Measurements from ENCODE around the gene ZNF443.
"Not testable (repeated sequence)": the region's sequence is repeated elsewhere in the genome, so short reads cannot be mapped to it uniquely, and the experiment has no call there.

The ZNF443 gene

DNA sequence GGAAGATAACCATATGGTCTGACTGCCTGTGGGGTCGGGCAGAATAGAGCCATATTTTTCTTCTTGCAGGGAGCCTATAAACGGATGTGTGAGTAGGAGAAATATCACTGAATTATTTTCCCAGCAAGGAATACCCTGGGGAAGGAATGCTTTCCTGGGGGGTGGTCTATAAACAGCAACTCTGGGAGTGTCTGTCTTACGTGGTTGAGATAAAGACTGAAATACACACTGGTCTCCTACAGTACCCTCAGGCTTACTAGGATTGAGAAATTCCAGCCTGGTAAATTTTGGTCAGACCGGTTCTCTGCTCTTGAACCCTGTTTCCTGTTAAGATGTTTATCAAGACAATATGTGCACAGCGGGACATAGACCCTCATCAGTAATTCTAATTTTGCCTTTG lies 23.5 kb downstream of the ZNF443 start:
- not testable (repeated sequence) for DNase-seq (ENCODE audit: low spot score)

DNA sequence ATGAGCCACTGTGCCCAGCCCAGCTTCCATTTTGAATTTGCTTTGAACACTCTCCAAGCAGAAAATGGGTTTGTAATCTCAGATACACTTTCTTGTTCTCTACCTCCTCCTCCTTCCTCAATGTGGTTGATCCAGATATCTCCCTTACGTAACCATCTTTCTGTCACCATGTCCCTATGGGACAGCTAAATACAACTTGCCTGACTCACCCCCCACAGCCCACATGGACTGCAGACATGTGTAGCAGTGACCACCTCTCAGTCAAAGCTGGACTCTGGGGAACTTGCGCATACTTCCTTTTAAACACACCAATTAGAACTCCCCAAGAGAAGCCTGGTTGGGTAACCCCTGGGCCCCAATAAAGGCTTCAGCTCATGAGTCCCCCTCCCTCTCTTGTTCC lies 28.9 kb downstream of the ZNF443 start:
- DNase-seq (ENCODE audit: low spot score), result no peak

DNA sequence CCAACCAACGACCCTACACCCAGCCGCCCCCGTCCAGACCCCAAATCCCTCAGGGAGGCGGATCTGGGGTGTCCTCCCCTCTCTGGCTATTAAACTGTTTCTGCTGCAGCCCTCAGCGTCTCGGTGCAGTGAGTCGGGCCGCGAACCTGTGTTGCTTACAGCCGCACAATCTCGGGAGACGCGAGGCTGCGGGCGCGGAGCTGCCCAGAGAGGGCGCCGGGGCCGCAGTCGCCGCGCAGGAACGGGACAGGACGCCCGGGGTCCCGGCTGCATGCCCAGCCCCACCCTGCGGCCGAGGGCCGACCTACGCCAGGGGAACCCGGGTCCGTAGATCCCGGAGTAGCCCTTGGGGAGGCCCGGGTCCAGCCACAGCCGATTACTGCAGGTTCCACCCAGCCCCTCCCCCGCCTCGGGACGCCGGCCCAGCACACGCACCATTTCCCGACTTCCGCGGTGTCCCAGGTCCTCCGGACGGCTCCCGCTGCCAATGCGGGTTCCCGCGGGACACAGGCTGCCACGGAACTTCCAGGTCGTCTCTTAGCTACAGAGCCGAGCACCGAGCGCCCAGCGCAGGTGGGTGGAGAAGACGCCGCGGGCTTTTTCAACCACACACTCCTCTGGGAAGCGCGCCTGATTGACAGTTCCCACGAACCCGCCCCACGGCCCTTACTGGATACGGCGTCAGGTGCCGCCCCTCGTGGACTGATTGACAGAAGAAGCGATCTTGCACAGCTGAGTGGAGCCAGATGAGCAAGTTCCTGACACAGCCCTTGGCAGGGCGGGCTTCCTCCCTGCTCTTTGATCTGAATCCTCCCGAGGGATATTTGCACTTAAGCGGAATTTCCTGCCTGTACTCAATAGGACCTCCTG lies 40.0 kb downstream of the ZNF443 start, which contains the start of gene ZNF799:
ZNF799 (minus strand) TSS at position 639 of the 870 bp plus-strand sequence; CDS start at position 438, 201 bp downstream.
- peak; percentile 95 for DNase-seq (ENCODE audit: low spot score)

DNA sequence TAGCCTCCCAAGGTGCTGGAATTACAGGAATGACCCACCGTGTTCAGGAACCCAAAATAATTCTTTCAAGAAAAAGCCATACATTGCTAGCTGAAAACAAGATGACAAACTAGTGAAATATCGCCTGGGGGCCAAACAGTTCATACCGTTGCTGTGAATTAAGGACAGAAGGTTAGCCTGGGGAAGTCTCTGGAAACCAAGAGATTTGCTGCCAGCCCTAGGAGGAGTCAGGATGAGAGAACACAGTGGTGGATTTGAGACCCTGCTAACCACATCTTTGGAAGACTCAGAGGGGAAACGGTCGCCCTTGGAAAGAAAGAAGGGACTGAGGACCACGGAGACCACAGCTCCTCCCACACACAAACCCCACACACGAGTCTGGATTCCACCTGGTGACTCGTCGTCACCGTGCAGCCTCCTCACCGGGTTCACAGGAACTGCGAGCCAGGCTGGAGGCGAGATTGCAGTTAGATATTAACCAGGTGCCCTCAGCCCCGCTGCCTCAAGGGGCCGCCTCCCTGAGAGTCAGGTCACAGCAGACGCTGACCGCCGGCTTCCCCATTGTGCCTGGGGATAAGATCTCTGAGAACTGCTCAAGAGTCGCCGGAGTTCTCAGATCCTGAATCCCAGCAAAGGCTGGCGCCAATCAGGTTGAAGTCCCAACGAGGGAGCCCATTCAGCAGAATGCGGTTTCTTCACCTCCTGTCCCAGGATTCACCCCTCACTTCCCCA lies 40.8 kb downstream of the ZNF443 start:
- DNase-seq (ENCODE audit: low spot score), result not testable (repeated sequence)

DNA sequence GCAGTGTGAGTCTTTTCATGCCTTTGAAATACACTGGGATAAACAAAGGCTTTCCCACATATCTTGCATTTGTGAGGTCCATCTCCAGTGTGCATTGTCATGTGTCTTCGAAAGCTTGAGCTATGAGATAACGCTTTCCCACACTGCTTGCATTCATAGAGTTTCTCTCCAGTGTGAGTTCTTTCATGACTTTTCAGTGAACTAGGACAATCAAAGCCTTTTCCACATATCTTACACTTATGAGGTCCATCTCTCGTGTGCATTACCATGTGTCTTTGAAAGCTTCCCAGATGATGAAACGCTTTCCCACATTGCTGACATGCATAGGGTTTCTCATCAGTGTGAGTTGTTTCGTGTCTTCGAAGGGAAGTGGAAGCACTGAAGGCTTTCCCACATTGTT lies 49.7 kb downstream of the ZNF443 start:
- DNase-seq (ENCODE audit: low spot score), result not testable (repeated sequence)

DNA sequence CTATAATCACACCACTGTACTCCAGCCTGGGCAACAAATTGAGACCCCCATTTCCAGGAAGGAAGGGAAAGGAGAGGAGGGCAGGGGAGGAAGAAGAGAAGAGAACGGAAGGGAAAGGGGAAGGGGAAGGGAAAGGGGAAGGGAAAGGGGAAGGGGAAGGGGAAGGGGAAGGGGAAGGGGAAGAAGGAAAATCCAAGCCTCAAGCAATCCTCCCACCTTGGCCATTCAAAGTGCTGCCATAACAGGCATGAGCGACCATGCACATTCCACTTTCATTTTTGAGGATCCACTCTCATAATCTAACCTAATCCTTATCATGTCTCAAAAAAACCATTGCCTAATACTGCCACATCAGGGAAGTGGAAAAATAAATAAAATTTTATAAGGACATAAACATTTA lies 54.5 kb downstream of the ZNF443 start:
- not testable (repeated sequence) for DNase-seq (ENCODE audit: low spot score)

DNA sequence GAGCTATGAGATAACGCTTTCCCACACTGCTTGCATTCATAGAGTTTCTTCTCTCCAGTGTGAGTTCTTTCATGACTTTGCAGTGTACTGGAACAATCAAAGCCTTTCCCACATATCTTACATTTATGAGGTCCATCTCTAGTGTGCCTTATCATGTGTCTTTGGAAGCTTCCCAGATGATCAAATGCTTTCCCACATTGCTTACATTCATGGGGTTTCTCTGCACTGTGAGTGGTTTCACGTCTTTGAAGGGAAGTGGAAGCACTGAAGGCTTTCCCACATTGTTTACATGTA lies 60.4 kb downstream of the ZNF443 start:
- DNase-seq (ENCODE audit: low spot score), result no peak

DNA sequence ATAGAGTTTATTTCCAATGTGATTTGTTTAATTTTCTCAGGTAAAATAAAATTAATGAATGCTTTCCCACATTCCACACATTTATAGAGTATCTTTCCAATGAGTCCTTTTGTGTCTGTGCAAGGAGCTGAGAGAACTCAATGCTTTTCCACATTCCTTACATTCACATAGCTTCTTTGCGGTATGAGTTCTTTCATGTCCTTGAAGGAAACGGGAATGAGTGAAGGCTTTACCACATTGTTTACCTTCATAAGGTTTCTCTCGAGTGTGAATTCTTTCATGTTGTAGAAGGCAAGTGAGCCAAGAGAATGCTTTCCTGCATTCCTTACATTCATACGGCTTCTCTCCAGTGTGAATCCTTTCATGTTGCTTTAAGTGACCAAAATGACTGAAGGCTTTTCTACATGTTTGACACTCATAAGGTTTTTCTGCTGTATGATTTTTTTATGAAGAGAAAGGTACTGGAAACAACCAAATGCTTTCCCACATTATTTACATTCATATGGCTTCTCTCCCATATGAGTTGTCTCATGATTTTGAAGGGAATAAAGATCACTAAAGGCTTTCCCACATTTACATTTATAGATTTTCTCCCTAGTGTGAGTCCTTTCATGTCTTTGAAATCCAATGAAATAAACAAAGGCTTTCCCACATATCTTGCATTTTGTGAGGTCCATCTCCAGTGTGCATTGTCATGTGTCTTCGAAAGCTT lies 60.9 kb downstream of the ZNF443 start:
- DNase-seq (ENCODE audit: low spot score), result no peak

Measured in globus pallidus (tissue), 1 donor.